GM19193 (cell line): Measurements from ENCODE around the gene RPS2.

ENCODE experiments used
- POLR2A ChIP-seq: IDR thresholded peaks from 4 replicates; pipeline ENCODE4 v1.6.1; 2011; ENCODE audit not compliant: insufficient read depth, insufficient read length; ENCODE audit errors: extremely low read depth

Gene RPS2

DNA sequence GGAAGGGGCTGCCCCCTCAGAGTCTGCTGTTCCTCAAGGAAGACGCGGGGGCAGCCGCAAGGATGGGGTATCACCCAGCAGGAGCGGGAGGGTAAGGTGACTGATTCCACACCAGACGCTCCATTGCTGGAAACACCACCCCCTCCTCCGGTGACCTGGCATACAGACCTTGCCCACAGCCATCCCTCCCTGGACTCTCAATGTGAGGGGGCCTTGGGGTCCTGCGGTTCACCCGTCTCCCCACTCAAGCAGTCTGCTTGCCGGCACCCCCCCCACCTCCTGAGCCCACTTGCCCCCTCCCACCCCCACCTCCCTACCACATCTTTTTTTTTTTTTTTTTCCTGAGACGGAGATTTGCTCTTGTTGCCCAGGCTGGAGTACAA, 34.3 kb downstream of the RPS2 start:
- TF ChIP-seq POLR2A: no peak

DNA sequence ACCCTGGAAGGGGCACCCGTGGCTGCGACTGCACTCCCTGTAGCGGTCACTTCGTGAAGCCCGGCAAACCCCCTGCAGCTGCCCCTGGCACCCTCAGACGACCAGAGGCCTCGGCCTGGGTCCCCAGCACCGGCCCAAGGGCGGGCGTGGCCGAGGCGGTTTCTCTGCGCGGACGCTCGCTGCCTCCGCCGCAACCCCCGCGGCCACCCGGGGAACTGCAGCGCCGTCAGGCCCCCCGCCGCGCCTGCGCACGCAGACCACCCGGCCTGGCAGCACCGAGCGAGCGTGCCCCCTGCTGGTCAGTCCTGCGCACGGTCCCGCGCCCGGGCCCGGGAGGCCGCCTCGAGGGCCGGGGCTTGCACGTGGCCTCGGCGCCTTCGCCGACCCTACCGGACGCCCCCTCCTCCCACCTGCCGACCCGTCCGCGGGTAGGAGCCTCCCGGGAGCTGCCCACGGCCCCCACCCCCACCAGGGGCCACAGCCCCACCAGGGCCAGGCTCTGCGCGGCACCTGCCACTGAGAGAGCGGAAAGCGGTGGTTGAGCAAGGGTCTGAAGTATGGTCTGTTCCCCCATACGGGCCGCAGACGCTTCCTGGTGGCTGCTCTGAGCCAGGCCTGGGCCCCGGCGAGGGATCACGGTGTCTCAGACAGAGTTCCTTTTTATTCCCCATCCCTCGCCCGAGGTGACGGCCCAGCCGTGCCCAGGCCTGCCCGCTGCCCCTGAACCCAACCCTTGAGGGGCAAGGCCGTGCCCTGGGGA, 34.9 kb downstream of the RPS2 start:
- no peak for TF ChIP-seq POLR2A

DNA sequence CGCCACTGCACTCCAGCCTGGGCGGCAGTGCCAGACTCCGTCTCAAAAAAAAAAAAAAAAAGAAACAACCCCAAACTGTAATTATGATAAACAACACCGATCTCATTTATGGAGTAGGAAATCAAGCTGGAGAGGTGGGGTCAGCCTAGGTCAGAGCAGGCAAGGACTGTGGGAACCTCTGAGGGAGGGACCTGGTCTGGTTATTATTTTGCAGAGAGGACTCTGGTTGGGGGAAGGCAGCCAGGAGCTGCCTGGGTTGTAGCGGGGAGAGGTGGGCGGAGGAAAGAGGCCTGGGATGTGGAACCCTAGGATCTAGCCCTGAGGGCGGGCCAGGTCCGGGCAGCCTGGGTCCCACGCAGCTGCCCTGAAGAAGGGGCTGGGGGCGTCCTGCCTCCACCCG, 35.5 kb downstream of the RPS2 start:
- TF ChIP-seq POLR2A: no peak

DNA sequence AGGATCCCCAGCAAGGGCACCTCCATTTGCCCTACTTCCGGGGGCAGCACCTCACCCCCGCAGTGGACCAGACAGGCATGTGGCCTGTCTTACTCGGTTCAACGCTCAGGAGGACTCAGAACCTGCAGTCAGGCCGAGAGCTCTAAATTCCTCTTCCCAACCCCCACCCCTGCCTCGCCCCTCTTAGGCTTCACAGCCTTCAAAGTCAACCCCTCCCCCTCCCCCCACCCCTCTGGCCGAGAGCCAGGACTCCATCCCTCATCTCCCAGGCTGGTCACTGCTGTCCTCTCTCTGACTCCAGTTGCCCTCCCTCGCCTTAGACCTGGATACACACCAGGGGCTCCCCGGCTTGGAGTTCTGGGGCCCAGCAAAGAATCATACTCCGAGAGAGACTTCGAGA, 38.4 kb downstream of the RPS2 start:
- TF ChIP-seq POLR2A: no peak

DNA sequence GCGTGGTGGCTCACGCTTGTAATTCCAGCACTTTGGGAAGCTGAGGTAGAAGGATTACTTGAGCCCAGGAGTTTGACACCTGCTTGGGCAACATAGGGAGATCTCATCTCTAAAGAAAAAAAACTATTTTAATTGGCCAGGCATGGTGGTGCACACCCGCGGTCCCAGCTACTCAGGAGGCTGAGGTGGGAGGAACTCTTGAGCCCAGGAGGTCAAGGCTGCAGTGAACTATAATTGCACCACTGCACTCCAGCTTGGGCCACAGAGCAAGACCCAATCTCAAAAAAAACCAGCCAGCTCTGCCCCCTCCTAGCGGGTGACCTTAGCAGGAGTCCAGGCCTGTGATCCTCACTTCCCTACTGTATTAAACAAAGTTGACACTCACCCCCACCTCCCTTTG, 40.5 kb downstream of the RPS2 start:
- TF ChIP-seq POLR2A: no peak

DNA sequence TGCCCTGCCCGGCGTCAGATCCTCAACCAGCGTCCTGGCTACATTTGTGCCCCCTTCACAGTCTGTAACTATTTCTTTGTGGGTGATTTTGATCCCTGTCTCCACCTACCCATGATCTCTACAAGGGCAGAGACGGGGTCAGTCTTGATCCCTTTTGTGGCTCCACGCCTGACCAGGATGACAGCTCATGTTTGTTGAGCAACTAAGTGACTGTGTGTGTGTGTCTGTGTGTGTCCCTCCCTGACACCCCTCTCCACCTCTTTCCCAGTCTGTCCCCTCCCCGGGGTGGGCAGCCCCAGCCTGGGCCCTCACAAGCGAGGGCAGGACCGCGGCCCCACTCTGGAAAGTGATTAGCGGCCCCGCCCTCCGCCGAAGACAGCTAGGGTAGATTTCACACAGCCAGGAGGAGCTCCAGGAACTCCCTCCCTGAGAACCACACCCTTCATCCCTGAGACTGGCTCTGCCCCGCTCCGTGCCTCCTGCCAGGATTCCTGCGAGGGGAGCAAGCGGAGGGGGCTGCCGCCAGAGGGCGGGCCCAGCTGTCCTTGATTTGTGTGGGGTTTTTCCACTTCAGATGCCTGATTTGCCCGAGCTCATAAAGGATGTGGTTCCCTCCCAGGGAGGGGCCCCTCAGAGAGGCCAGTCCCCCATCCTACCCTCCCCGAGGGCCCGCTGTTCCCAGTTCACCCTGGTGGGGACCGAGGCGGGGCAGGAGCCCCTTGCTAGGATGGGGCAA, 41.2 kb downstream of the RPS2 start:
- no peak for TF ChIP-seq POLR2A

DNA sequence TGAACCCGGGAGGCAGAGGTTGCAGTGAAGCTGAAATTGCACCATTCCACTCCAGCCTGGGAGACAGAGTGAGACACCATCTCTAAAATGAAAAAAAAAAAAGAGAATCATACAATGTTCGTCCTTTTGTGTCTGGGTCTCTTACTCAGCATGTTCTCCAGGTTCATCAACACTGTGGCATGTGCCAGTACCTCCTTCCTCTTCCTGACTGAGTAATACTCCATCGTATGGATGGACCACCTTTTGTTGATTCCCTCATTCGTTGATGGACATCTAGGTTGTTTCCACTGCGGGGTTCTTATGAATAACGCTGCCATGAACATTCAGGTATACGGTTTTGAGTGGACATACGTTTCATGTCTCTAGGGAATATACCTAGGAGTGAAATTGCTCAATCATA, 42.3 kb downstream of the RPS2 start:
- no peak for TF ChIP-seq POLR2A

DNA sequence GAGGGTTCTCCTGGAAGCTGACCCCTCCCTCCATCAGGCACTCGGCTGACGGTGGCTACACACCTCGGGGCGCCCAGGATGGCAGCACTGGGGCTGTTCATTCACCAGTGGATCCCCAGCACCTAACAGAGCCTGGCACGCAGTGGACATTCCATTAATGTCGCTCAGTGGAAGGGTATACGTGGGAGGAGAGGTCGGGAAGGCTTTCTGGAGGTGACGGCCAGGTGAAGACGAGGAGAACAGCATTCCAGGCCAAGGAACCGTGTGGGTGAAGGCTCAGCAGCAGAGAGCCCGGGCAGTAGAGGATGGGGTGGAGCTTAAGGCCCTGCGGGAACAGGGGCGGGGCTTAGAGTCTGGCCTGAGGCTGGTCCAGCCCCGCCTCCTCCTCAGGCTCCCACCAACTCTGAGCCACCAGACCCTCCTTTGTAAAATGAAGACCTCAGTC, 43.9 kb downstream of the RPS2 start:
- TF ChIP-seq POLR2A: no peak

DNA sequence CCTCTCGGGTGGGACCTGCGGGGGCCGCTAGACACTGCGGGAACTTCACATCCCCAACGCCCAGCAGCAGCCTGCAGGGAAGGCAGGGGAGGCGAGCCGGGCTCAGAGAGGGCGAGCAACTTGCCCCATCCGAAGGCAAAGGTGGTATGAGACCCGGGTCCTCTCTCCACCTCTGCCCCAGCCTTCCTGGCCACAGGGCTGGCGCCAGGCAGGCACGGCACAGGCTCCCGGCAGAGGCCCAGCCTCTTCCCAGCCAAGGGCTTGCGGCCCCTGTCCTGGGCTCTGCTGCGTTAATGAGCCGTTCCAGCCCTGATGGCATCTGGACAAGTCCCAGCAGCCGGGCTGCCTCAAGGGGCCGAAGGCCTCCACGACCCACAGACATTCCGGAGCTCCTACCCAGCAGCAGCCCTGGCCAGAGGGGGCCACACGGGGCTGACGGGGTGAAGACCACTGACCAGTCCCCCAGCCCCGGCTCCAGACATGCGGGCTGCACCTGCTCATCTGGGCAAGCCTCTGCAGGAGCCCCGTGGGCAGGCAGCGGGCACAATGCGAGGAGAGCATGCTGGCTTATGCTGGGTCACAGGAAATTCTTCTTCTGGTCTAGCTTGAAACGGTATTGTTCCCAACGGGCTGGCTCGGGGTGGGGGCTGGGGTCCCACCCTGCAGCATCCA, 45.2 kb downstream of the RPS2 start:
- TF ChIP-seq POLR2A: no peak

DNA sequence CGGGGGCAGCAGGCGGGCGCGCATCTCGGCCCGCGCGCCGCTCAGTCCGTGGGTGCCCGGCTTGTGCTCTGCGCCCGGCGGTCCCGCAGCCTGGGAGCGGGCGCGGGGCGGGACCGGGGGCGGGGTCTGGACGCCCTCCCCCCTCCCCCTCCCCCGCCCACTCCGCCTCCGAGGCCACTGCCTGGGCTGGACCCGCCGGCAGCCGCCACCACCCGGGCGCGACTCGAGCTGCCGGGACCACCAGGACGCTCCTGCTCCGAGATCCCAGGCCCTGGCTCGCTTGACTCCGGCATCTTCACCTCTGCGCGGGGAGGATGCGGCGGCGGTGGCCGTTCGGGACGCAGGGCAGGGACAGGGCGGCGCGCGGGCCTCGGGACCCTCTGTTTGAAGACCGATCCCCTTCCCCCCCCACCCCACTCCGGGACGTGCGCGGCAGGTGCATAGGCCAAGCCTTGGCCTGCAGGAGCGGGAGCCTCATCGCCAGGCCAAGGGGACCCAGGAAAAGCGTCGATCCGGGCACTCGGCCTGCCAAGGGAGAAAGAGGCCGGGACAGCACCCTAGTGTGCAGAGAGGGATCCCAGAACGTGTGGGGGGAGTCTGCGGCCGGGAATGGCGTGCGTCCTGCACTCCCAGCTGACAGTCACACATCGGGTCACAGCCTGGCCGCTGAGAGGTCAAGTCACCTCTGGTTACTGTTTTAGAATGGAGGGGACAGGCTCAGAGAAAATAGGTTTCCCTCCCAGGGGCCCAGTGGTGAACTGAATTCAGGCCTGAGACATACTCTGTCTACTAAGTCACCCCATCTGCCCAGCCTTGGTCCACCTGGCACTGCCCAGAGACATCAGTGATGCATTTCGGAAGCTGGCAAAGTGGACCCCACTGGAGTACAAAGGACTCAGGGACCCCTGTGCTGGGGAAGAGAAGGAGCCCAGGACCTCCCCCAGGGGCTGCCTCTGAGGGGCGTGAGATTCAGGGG, 46.0 kb downstream of the RPS2 start, which contains the start of gene HS3ST6:
Gene HS3ST6 (minus strand): TSS at position 65 of the 976 bp plus-strand sequence. CDS start 92 bp downstream, outside the sequence.
- TF ChIP-seq POLR2A: no peak

DNA sequence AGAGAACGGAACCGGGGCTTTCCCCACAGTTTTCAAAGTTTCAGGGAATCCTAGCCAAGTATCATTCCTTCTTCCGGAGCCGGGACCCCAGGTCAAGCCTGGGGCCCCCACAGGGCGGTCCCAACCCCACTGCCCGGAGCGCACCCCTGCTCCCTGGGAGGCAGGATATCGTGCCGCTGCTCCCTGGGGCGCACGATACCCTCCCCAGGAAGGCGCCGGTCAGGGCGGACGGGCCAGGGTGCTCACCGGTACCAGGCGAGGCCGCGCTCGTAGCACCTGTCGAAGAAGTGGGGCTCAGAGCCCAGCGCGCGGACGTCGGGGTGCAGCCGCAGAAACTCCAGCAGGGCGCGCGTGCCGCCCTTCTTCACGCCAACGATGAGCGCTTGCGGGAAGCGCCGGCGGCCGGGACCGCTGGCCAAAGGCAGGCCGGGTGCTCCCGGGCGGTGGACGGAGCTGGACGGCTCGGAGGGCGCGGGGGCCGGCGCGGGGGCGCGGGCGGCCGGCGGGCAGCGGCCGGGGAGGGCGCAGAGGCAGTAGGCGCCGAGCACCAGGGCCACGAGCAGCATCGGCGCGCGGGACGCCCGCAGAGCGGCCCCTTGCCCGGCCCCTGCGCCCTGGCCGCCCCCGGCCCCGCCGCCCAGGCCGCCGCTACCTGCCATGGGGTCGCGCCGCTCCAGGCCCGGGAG, 46.8 kb downstream of the RPS2 start:
- no peak for TF ChIP-seq POLR2A

DNA sequence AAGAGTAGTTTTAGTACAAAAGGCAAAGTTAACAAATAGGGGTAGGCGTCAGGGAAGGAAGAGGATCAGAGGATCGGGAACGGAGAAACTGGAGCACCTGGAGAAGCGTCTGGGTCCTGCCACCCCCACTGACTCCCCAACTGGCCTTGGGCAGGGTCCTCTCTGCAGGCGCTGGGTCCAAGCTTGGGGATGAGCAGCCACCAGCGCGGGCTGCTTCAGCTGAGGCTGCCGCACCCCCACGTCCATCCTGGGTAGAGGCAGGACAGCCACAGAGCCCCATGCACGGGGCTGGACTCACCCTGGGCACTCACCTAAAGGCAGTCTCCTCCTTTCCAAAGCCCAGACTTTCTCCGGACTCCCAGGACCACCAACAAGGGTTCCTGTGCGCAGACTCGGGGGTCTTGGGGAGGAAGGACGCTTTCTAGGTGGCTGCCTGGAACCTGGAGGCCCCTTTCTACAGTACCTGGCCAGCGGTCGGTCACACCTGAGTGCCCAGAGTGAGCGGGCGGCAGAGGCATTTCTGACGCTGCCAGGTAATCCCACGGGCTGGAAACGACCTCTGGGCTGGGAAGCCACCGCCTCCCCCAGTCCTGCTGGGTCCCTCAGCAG, 47.5 kb downstream of the RPS2 start:
- no peak for TF ChIP-seq POLR2A

DNA sequence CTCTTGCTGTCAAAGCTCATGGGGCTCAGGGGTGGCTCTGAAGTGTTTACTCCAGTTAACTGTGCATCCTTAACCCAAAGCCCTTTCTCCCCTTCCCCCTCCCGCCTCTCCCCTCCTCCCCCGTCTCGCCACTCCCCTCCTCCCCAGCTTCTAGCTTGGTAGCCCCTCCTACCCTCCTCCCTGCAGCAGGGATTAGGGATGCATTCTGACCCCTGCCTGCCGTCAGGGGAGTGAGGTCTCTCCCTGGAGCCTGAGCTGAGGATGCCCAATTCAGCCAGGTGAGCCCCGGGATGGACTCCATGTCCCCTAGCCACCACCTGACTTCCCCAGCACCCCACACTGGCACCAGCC, 48.0 kb downstream of the RPS2 start:
- no peak for TF ChIP-seq POLR2A

DNA sequence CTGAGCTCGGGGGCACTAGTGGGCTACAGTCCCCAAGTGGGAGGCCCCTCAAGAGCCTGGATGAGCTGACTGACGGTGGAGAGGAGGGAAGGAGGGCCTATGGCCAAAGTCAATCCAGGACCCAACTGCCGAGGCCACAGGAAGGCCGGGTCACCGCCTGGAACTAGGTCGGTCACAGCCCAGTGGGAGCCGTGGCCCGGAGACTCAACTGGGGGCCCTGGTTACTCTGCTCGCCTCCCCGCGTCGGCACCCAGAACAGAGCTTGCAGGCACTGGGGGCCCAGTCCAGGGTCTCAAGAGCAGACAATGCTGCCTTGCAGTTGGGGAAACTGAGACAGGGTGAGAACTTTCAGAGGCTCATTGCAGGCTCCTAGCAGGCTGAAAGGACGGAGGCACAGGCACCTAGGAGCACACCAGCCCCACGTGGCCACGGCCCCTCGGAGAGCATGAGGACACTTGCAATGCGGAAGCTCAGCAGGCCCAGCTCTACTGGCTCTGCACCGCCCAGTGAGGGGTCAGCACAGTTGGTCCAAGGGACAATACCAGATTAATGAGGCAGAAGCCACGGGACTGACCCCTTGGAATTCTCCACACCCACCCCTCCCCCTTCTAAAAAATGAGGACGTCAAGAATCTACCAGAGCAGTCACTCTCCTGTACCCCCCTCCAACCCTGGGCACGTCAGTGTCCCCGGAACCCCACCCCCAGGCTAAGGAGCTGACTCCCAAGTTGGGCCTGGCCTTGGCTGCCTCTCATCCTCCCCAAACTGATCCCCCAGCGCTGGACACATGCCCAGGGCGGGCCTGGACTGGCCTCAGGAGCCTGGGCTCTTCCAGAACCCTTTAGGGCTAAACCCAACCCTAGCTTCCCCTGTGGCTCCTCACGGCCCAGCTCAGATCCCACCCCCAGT, 48.6 kb downstream of the RPS2 start:
- no peak for TF ChIP-seq POLR2A
